ENCODE measurements around the gene KCNH6. TPM values are rescaled to one million over a fixed set of nuclear protein-coding genes. Genes with fewer than 3 reads are reported as not detected.

The KCNH6 gene
- total and polyA plus RNA-seq, 4 donors = 0.09 TPM; not detected in 3

GRCh38 chr17:63514477-63514876 is 8.7 kb upstream of the KCNH6 start:
- H3K9ac ChIP-seq (ENCODE audit: low read depth in 1 of 2, low read length in 2 of 2) = no peak overlapping the region
- H3K27ac ChIP-seq (ENCODE audit: low read depth in 1 of 2, low read length in 2 of 2) = no peak overlapping the region
- H3K4me3 ChIP-seq (ENCODE audit: low read depth in 1 of 3, low read length in 3 of 3) = no peak overlapping the region
- no peaks in the 10 kb centered on the region for H3K36me3 ChIP-seq (ENCODE audit: control insufficient read depth in 4 of 4, insufficient read depth in 3 of 4, low read depth in 1 of 4, low read length in 3 of 4)
- H3K27me3 ChIP-seq (ENCODE audit: control insufficient read depth in 4 of 4, insufficient read depth in 4 of 4, low read length in 3 of 4) = no peaks in the 10 kb centered on the region
- no peaks in the 10 kb centered on the region for H3K9me3 ChIP-seq (ENCODE audit: control insufficient read depth in 4 of 4, low read length in 3 of 4)
- no peak for TF ChIP-seq FOXA2 (IDR thresholded peaks at IDR 0.05)
- TF ChIP-seq RAD21 (IDR thresholded peaks at IDR 0.05) = no peak
- TF ChIP-seq, protein P1, sequence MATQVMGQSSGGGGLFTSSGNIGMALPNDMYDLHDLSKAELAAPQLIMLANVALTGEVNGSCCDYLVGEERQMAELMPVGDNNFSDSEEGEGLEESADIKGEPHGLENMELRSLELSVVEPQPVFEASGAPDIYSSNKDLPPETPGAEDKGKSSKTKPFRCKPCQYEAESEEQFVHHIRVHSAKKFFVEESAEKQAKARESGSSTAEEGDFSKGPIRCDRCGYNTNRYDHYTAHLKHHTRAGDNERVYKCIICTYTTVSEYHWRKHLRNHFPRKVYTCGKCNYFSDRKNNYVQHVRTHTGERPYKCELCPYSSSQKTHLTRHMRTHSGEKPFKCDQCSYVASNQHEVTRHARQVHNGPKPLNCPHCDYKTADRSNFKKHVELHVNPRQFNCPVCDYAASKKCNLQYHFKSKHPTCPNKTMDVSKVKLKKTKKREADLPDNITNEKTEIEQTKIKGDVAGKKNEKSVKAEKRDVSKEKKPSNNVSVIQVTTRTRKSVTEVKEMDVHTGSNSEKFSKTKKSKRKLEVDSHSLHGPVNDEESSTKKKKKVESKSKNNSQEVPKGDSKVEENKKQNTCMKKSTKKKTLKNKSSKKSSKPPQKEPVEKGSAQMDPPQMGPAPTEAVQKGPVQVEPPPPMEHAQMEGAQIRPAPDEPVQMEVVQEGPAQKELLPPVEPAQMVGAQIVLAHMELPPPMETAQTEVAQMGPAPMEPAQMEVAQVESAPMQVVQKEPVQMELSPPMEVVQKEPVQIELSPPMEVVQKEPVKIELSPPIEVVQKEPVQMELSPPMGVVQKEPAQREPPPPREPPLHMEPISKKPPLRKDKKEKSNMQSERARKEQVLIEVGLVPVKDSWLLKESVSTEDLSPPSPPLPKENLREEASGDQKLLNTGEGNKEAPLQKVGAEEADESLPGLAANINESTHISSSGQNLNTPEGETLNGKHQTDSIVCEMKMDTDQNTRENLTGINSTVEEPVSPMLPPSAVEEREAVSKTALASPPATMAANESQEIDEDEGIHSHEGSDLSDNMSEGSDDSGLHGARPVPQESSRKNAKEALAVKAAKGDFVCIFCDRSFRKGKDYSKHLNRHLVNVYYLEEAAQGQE (IDR thresholded peaks at IDR 0.05) = no peak
- no peak for DNase-seq (ENCODE audit: low spot score)
- peaks cover under 1 to 16% (median 5%) of the 10 kb centered on the region in 4 donors for H3K4me1 ChIP-seq (ENCODE audit: control insufficient read depth in 4 of 4, insufficient read depth in 4 of 4, low read length in 3 of 4)
- 93% methylated on average over 3 of the region's 3 CpGs for WGBS

DNA sequence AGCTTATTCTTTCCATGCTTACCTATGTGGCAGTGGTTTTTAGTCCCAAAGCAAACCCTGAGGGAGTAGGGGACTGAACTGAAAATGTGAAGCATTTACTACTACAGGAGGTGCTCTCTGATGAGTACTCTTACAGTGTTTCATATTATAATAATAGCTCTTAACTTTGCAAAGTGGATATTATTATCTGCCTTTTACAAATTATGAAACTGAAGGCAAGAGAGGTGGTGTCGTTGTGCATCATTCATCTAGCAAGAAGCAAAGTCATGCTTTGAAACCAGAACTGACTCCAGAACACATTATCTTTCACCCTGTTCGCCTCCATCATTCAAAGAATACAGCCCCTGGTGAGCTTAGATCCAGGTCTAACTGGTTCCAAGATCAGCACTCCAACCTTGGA is 8.2 kb upstream of the KCNH6 start:
- no peak overlapping the region for H3K27ac ChIP-seq (ENCODE audit: low read depth in 1 of 2, low read length in 2 of 2)
- H3K4me3 ChIP-seq (ENCODE audit: low read depth in 1 of 3, low read length in 3 of 3) = no peak overlapping the region
- DNase-seq (ENCODE audit: low spot score) = no peak
- peaks cover 5 to 21% (median 10%) of the 10 kb centered on the region in 4 donors for H3K4me1 ChIP-seq (ENCODE audit: control insufficient read depth in 4 of 4, insufficient read depth in 4 of 4, low read length in 3 of 4)
- no peaks in the 10 kb centered on the region for H3K9me3 ChIP-seq (ENCODE audit: control insufficient read depth in 4 of 4, low read length in 3 of 4)
- H3K36me3 ChIP-seq (ENCODE audit: control insufficient read depth in 4 of 4, insufficient read depth in 3 of 4, low read depth in 1 of 4, low read length in 3 of 4) = no peaks in the 10 kb centered on the region
- H3K27me3 ChIP-seq (ENCODE audit: control insufficient read depth in 4 of 4, insufficient read depth in 4 of 4, low read length in 3 of 4) = no peaks in the 10 kb centered on the region
- 81% methylated on average over 2 of the region's 2 CpGs for WGBS
- no peak overlapping the region for H3K9ac ChIP-seq (ENCODE audit: low read depth in 1 of 2, low read length in 2 of 2)
- TF ChIP-seq SP1 (IDR thresholded peaks at IDR 0.05) (no peak), JUND (IDR thresholded peaks at IDR 0.05) (no peak), EGR1 (IDR thresholded peaks at IDR 0.05; ENCODE audit: low read depth in 2 of 2) (no peak), RXRA (IDR thresholded peaks at IDR 0.05) (no peak), RAD21 (IDR thresholded peaks at IDR 0.05) (no peak), GABPA (IDR thresholded peaks at IDR 0.05 in 1 of 2, conservative IDR thresholded peaks at IDR 0.05 in 1 of 2) (no peak), FOXA1 (IDR thresholded peaks at IDR 0.05) (no peak), CTCF (IDR thresholded peaks at IDR 0.05; ENCODE audit: low read depth, low read length, missing input control) (no peak), TAF1 (conservative IDR thresholded peaks at IDR 0.05) (no peak), HNF4G (IDR thresholded peaks at IDR 0.05) (no peak), HNF4A (conservative IDR thresholded peaks at IDR 0.05) (no peak), YY1 (IDR thresholded peaks at IDR 0.05) (no peak), NR2F2 (IDR thresholded peaks at IDR 0.05) (no peak), FOXA2 (IDR thresholded peaks at IDR 0.05) (no peak)
- TF ChIP-seq, protein P2, sequence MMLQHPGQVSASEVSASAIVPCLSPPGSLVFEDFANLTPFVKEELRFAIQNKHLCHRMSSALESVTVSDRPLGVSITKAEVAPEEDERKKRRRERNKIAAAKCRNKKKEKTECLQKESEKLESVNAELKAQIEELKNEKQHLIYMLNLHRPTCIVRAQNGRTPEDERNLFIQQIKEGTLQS (IDR thresholded peaks at IDR 0.05) = no peak
- TF ChIP-seq, protein P1 (IDR thresholded peaks at IDR 0.05) = no peak
- TF ChIP-seq, protein P3, sequence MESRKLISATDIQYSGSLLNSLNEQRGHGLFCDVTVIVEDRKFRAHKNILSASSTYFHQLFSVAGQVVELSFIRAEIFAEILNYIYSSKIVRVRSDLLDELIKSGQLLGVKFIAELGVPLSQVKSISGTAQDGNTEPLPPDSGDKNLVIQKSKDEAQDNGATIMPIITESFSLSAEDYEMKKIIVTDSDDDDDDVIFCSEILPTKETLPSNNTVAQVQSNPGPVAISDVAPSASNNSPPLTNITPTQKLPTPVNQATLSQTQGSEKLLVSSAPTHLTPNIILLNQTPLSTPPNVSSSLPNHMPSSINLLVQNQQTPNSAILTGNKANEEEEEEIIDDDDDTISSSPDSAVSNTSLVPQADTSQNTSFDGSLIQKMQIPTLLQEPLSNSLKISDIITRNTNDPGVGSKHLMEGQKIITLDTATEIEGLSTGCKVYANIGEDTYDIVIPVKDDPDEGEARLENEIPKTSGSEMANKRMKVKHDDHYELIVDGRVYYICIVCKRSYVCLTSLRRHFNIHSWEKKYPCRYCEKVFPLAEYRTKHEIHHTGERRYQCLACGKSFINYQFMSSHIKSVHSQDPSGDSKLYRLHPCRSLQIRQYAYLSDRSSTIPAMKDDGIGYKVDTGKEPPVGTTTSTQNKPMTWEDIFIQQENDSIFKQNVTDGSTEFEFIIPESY (IDR thresholded peaks at IDR 0.05) = no peak
- TF ChIP-seq, protein P4, sequence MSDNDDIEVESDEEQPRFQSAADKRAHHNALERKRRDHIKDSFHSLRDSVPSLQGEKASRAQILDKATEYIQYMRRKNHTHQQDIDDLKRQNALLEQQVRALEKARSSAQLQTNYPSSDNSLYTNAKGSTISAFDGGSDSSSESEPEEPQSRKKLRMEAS (IDR thresholded peaks at IDR 0.05) = no peak
